ENCODE measurements around the gene IFNL2.
"Not testable (repeated sequence)": the region's sequence is repeated elsewhere in the genome, so short reads cannot be mapped to it uniquely, and the experiment has no call there.

Gene IFNL2

GRCh38 chr19:39270036-39270871 is 2.1 kb downstream of the IFNL2 start:
- DNase-seq, result no peak
- Histone ChIP-seq H2BK15ac (replicated peaks; ENCODE audit: low read depth) (no peak overlapping the region), H3K79me1 (ENCODE audit: low read length) (no peaks in the 10 kb centered on the region), H3K4ac (ENCODE audit: low read depth, low read length) (no peak overlapping the region), H3K23ac (ENCODE audit: low read length) (no peak overlapping the region), H3K18ac (ENCODE audit: low read length) (no peak overlapping the region), H4K8ac (ENCODE audit: low read depth, low read length) (no peak overlapping the region), H2BK120ac (ENCODE audit: low read depth, low read length) (no peak overlapping the region), H2AK5ac (ENCODE audit: low read length) (no peak overlapping the region), H3K4me3 (ENCODE audit: low read length) (no peak overlapping the region), H2BK5ac (ENCODE audit: low read length) (no peak overlapping the region), H3K56ac (ENCODE audit: low read length) (no peak overlapping the region), H3K27me3 (ENCODE audit: insufficient read depth, low read length, poor library complexity) (no peaks in the 10 kb centered on the region), H3K27ac (ENCODE audit: low read depth, low read length) (no peak overlapping the region), H3K36me3 (ENCODE audit: control insufficient read depth, insufficient read depth, low read length) (no peaks in the 10 kb centered on the region), H3K4me1 (ENCODE audit: control insufficient read depth, low read depth, low read length) (no peaks in the 10 kb centered on the region), H4K5ac (ENCODE audit: low read length) (no peak overlapping the region), H3K79me2 (ENCODE audit: control insufficient read depth, insufficient read depth, low read length) (no peaks in the 10 kb centered on the region), H3K9ac (ENCODE audit: low read length) (no peak overlapping the region), H3K4me2 (ENCODE audit: low read length) (no peak overlapping the region)
- no CpG with 5 or more reads among the region's 9 CpGs for WGBS (ENCODE audit: extremely low coverage, insufficient coverage, low lambda C conversion rate)

GRCh38 chr19:39273859-39274258 is 5.7 kb downstream of the IFNL2 start:
- H3K4me3 ChIP-seq (ENCODE audit: low read length); H2BK120ac ChIP-seq (ENCODE audit: low read depth, low read length); DNase-seq; H3K79me1 ChIP-seq (ENCODE audit: low read length); H3K4ac ChIP-seq (ENCODE audit: low read depth, low read length); H3K36me3 ChIP-seq (ENCODE audit: control insufficient read depth, insufficient read depth, low read length); H3K56ac ChIP-seq (ENCODE audit: low read length); H4K8ac ChIP-seq (ENCODE audit: low read depth, low read length); H3K9ac ChIP-seq (ENCODE audit: low read length); H3K18ac ChIP-seq (ENCODE audit: low read length); H3K79me2 ChIP-seq (ENCODE audit: control insufficient read depth, insufficient read depth, low read length); H3K4me1 ChIP-seq (ENCODE audit: control insufficient read depth, low read depth, low read length); H2AK5ac ChIP-seq (ENCODE audit: low read length); H3K27ac ChIP-seq (ENCODE audit: low read depth, low read length); H3K4me2 ChIP-seq (ENCODE audit: low read length); H2BK15ac ChIP-seq (replicated peaks; ENCODE audit: low read depth); H4K5ac ChIP-seq (ENCODE audit: low read length); H3K27me3 ChIP-seq (ENCODE audit: insufficient read depth, low read length, poor library complexity); H3K23ac ChIP-seq (ENCODE audit: low read length); H2BK5ac ChIP-seq (ENCODE audit: low read length): not testable (repeated sequence)
- no CpG with 5 or more reads among the region's 5 CpGs for WGBS (ENCODE audit: extremely low coverage, insufficient coverage, low lambda C conversion rate)

- no peak overlapping the region for H3K4me2 ChIP-seq (ENCODE audit: low read length)
- H3K9ac ChIP-seq (ENCODE audit: low read length), result no peak overlapping the region
- H2BK15ac ChIP-seq (replicated peaks; ENCODE audit: low read depth), result no peak overlapping the region
- no peak overlapping the region for H4K8ac ChIP-seq (ENCODE audit: low read depth, low read length)
- no peak overlapping the region for H3K27ac ChIP-seq (ENCODE audit: low read depth, low read length)
- WGBS (ENCODE audit: extremely low coverage, insufficient coverage, low lambda C conversion rate), result 100% methylated on average over 2 of the region's 5 CpGs
- no peak overlapping the region for H3K23ac ChIP-seq (ENCODE audit: low read length)
- H3K27me3 ChIP-seq (ENCODE audit: insufficient read depth, low read length, poor library complexity), result no peaks in the 10 kb centered on the region
- no peak overlapping the region for H3K4ac ChIP-seq (ENCODE audit: low read depth, low read length)
- no peak overlapping the region for H3K4me3 ChIP-seq (ENCODE audit: low read length)
- no peak overlapping the region for H2AK5ac ChIP-seq (ENCODE audit: low read length)
- no peak overlapping the region for H2BK5ac ChIP-seq (ENCODE audit: low read length)
- H4K5ac ChIP-seq (ENCODE audit: low read length), result no peak overlapping the region
- H3K56ac ChIP-seq (ENCODE audit: low read length), result no peak overlapping the region
- H3K79me2 ChIP-seq (ENCODE audit: control insufficient read depth, insufficient read depth, low read length), result no peaks in the 10 kb centered on the region
- no peak for DNase-seq
- no peaks in the 10 kb centered on the region for H3K36me3 ChIP-seq (ENCODE audit: control insufficient read depth, insufficient read depth, low read length)
- no peak overlapping the region for H3K18ac ChIP-seq (ENCODE audit: low read length)
- H3K79me1 ChIP-seq (ENCODE audit: low read length), result no peaks in the 10 kb centered on the region
- H3K4me1 ChIP-seq (ENCODE audit: control insufficient read depth, low read depth, low read length), result no peaks in the 10 kb centered on the region
- no peak overlapping the region for H2BK120ac ChIP-seq (ENCODE audit: low read depth, low read length)
Measured at GRCh38 chr19:39275578-39275977, 7.4 kb downstream of the IFNL2 start.

- Histone ChIP-seq H3K4me1 (ENCODE audit: control insufficient read depth, low read depth, low read length) (no peaks in the 10 kb centered on the region), H3K4me3 (ENCODE audit: low read length) (no peak overlapping the region), H2BK120ac (ENCODE audit: low read depth, low read length) (no peak overlapping the region), H3K4me2 (ENCODE audit: low read length) (no peak overlapping the region), H3K79me2 (ENCODE audit: control insufficient read depth, insufficient read depth, low read length) (no peaks in the 10 kb centered on the region), H3K23ac (ENCODE audit: low read length) (no peak overlapping the region), H4K5ac (ENCODE audit: low read length) (no peak overlapping the region), H3K9ac (ENCODE audit: low read length) (no peak overlapping the region), H2BK5ac (ENCODE audit: low read length) (no peak overlapping the region), H3K27me3 (ENCODE audit: insufficient read depth, low read length, poor library complexity) (no peaks in the 10 kb centered on the region), H3K79me1 (ENCODE audit: low read length) (no peaks in the 10 kb centered on the region), H3K27ac (ENCODE audit: low read depth, low read length) (no peak overlapping the region), H3K56ac (ENCODE audit: low read length) (no peak overlapping the region), H3K4ac (ENCODE audit: low read depth, low read length) (no peak overlapping the region), H2BK15ac (replicated peaks; ENCODE audit: low read depth) (no peak overlapping the region), H4K8ac (ENCODE audit: low read depth, low read length) (no peak overlapping the region), H2AK5ac (ENCODE audit: low read length) (no peak overlapping the region), H3K18ac (ENCODE audit: low read length) (no peak overlapping the region), H3K36me3 (ENCODE audit: control insufficient read depth, insufficient read depth, low read length) (no peaks in the 10 kb centered on the region)
- DNase-seq, result no peak
- WGBS (ENCODE audit: extremely low coverage, insufficient coverage, low lambda C conversion rate), result no CpG with 5 or more reads among the region's 5 CpGs
Measured at GRCh38 chr19:39276740-39277139, 8.5 kb downstream of the IFNL2 start.

- no peak overlapping the region for H3K27ac ChIP-seq (ENCODE audit: low read depth, low read length)
- H3K36me3 ChIP-seq (ENCODE audit: control insufficient read depth, insufficient read depth, low read length), result no peaks in the 10 kb centered on the region
- H3K9ac ChIP-seq (ENCODE audit: low read length), result no peak overlapping the region
- H3K79me1 ChIP-seq (ENCODE audit: low read length), result no peaks in the 10 kb centered on the region
- H3K4me1 ChIP-seq (ENCODE audit: control insufficient read depth, low read depth, low read length), result no peaks in the 10 kb centered on the region
- no peak overlapping the region for H4K8ac ChIP-seq (ENCODE audit: low read depth, low read length)
- no peaks in the 10 kb centered on the region for H3K27me3 ChIP-seq (ENCODE audit: insufficient read depth, low read length, poor library complexity)
- no peak overlapping the region for H3K56ac ChIP-seq (ENCODE audit: low read length)
- no peak overlapping the region for H3K4me3 ChIP-seq (ENCODE audit: low read length)
- no peaks in the 10 kb centered on the region for H3K79me2 ChIP-seq (ENCODE audit: control insufficient read depth, insufficient read depth, low read length)
- WGBS (ENCODE audit: extremely low coverage, insufficient coverage, low lambda C conversion rate), result no CpG with 5 or more reads among the region's 7 CpGs
- no peak overlapping the region for H3K23ac ChIP-seq (ENCODE audit: low read length)
- no peak overlapping the region for H3K4me2 ChIP-seq (ENCODE audit: low read length)
- no peak overlapping the region for H2BK120ac ChIP-seq (ENCODE audit: low read depth, low read length)
- no peak for DNase-seq
- H3K4ac ChIP-seq (ENCODE audit: low read depth, low read length), result no peak overlapping the region
- H3K18ac ChIP-seq (ENCODE audit: low read length), result no peak overlapping the region
- no peak overlapping the region for H2BK15ac ChIP-seq (replicated peaks; ENCODE audit: low read depth)
- H2BK5ac ChIP-seq (ENCODE audit: low read length), result no peak overlapping the region
- H4K5ac ChIP-seq (ENCODE audit: low read length), result no peak overlapping the region
- H2AK5ac ChIP-seq (ENCODE audit: low read length), result no peak overlapping the region
Measured at GRCh38 chr19:39277598-39277997, 9.4 kb downstream of the IFNL2 start.

GRCh38 chr19:39282021-39282420 is 13.8 kb downstream of the IFNL2 start:
- H2BK120ac ChIP-seq (ENCODE audit: low read depth, low read length), result no peak overlapping the region
- H3K4me2 ChIP-seq (ENCODE audit: low read length), result no peak overlapping the region
- no peaks in the 10 kb centered on the region for H3K36me3 ChIP-seq (ENCODE audit: control insufficient read depth, insufficient read depth, low read length)
- no peak overlapping the region for H3K56ac ChIP-seq (ENCODE audit: low read length)
- H4K8ac ChIP-seq (ENCODE audit: low read depth, low read length), result no peak overlapping the region
- H3K18ac ChIP-seq (ENCODE audit: low read length), result no peak overlapping the region
- H3K27me3 ChIP-seq (ENCODE audit: insufficient read depth, low read length, poor library complexity), result no peaks in the 10 kb centered on the region
- H3K79me2 ChIP-seq (ENCODE audit: control insufficient read depth, insufficient read depth, low read length), result no peaks in the 10 kb centered on the region
- H4K5ac ChIP-seq (ENCODE audit: low read length), result no peak overlapping the region
- no peak overlapping the region for H2AK5ac ChIP-seq (ENCODE audit: low read length)
- H2BK15ac ChIP-seq (replicated peaks; ENCODE audit: low read depth), result no peak overlapping the region
- H3K23ac ChIP-seq (ENCODE audit: low read length), result no peak overlapping the region
- no peak overlapping the region for H3K4me3 ChIP-seq (ENCODE audit: low read length)
- no peak overlapping the region for H2BK5ac ChIP-seq (ENCODE audit: low read length)
- no peaks in the 10 kb centered on the region for H3K79me1 ChIP-seq (ENCODE audit: low read length)
- H3K4me1 ChIP-seq (ENCODE audit: control insufficient read depth, low read depth, low read length), result no peaks in the 10 kb centered on the region
- no peak overlapping the region for H3K27ac ChIP-seq (ENCODE audit: low read depth, low read length)
- H3K4ac ChIP-seq (ENCODE audit: low read depth, low read length), result no peak overlapping the region
- WGBS (ENCODE audit: extremely low coverage, insufficient coverage, low lambda C conversion rate), result no CpG with 5 or more reads among the region's 1 CpG
- H3K9ac ChIP-seq (ENCODE audit: low read length), result no peak overlapping the region
- DNase-seq, result no peak

All from mesendoderm (in vitro differentiated cells).